ENCODE data around the gene PHACTR3.
"Not testable (repeated sequence)": the region's sequence is repeated elsewhere in the genome, so short reads cannot be mapped to it uniquely, and the experiment has no call there.

The PHACTR3 gene

DNA sequence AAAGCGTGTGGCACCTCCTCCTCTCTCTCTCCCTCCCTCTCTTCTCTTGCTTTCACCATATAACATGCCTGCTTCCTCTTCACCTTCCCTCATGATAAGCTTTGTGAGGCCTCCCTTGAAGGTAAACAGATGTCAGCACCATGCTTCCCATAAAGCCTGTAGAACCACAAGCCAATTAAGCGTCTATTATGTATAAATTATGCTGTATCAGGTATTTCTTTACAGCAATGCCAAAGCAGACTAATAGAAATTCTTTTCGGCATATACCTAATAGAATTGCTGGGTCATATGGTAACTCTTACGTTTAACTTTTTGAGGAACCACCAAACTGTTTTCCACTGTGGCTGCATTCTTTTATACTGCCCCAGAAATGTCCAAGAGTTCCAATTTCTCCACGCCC lies 254.1 kb downstream of the PHACTR3 start:
- DNase-seq (ENCODE audit: low read depth) = no peak

- no peak for DNase-seq (ENCODE audit: low read depth)
These were observed 257.1 kb downstream of the PHACTR3 start for GRCh38 chr20:59861401-59861800.

GRCh38 chr20:59863058-59863457 lies 258.7 kb downstream of the PHACTR3 start:
- no peak for DNase-seq (ENCODE audit: low read depth)

DNA sequence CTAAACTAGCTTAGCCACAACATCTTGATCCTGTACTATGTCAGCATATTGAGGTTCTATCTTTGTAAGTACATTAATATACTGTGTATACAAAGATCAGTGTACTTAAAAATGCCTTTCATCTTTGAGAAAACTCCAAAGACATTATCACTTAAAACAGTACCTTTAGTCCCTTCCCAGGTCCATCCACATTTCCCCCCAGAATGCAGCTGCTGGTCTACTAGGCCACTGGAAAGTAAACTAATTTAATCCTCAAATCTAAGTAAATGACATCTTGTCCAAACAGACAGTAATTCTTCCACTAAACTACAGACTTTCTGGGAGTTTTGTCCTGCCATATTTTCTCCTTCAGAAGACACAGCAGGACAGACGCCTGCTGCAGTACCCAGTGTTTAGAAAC lies 260.4 kb downstream of the PHACTR3 start:
- DNase-seq (ENCODE audit: low read depth) = no peak

DNA sequence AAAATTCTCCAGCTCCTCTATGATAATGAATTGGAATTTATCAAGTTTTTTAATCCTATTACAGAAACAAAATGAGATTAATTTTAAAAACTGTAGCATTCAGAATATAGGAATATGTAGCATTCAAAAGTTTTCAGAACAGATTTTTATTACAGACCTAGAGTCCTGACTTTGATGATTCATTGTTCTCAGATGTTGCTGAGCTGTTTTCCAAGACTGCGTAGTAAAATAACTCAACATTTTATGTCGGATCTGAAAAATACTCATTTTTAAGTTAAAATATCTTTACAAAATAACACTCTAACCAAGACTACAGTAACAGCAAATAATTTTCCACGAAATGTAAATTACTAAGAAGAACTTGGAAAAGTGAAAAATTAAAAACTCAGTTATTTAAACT lies 262.0 kb downstream of the PHACTR3 start:
- no peak for DNase-seq (ENCODE audit: low read depth)

- DNase-seq (ENCODE audit: low read depth) = no peak
These were observed 266.8 kb downstream of the PHACTR3 start for GRCh38 chr20:59871096-59871495.

- no peak for DNase-seq (ENCODE audit: low read depth)
These were observed 269.1 kb downstream of the PHACTR3 start for GRCh38 chr20:59873409-59873808.

GRCh38 chr20:59880198-59880597 lies 275.9 kb downstream of the PHACTR3 start:
- DNase-seq (ENCODE audit: low read depth) = no peak

DNA sequence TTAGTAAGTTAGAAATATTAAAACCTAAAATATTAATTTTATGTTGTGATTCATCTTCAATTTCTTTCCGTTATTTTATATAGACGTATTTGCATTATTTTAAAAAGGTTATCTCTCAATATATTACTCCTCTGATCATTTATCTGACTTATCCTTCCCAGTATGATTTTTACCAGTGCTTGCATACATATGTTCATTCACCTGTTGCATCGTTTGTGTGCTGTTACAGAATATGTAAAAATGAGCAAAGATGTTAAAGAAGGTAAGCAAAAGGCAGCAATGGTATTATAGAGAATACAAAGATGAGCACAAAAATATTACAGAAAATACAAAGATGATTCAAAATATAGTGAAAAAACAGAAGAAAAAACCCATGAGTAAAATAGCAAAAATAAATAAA lies 280.2 kb downstream of the PHACTR3 start:
- no peak for DNase-seq (ENCODE audit: low read depth)

- DNase-seq (ENCODE audit: low read depth) = no peak
These were observed 283.7 kb downstream of the PHACTR3 start for GRCh38 chr20:59888050-59888449.

DNA sequence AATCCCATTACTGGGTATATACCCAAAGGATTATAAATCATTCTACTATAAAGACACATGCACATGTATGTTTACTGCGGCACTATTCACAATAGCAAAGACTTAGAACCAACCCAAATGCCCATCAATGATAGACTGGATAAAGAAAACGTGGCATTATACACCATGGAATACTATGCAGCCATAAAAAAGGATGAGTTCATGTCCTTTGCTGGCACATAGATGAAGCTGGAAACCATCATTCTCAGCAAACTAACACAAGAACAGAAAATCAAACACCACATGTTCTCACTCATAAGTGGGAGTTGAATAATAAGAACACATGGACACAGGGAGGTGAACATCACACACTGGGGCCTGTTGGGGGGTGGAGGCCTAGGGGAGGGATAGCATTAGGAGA lies 285.7 kb downstream of the PHACTR3 start:
- DNase-seq (ENCODE audit: low read depth) = not testable (repeated sequence)

GRCh38 chr20:59891581-59891980 lies 287.2 kb downstream of the PHACTR3 start:
- DNase-seq (ENCODE audit: low read depth) = no peak

GRCh38 chr20:59895908-59896307 lies 291.6 kb downstream of the PHACTR3 start:
- no peak for DNase-seq (ENCODE audit: low read depth)

Data from stimulated activated CD4-positive, alpha-beta T cell treated with anti-CD3 and anti-CD28 coated beads, Interleukin-2, amount 100 ng/mL, for 4 hours (primary cell).